NCI-H226 (cell line): ENCODE data around the gene IL17RB.

Experiments used
- DNase-seq: peaks from one replicate; pipeline ENCODE4 v3.0.0-alpha.2; 2015

The IL17RB gene, protein sequence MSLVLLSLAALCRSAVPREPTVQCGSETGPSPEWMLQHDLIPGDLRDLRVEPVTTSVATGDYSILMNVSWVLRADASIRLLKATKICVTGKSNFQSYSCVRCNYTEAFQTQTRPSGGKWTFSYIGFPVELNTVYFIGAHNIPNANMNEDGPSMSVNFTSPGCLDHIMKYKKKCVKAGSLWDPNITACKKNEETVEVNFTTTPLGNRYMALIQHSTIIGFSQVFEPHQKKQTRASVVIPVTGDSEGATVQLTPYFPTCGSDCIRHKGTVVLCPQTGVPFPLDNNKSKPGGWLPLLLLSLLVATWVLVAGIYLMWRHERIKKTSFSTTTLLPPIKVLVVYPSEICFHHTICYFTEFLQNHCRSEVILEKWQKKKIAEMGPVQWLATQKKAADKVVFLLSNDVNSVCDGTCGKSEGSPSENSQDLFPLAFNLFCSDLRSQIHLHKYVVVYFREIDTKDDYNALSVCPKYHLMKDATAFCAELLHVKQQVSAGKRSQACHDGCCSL

DNA sequence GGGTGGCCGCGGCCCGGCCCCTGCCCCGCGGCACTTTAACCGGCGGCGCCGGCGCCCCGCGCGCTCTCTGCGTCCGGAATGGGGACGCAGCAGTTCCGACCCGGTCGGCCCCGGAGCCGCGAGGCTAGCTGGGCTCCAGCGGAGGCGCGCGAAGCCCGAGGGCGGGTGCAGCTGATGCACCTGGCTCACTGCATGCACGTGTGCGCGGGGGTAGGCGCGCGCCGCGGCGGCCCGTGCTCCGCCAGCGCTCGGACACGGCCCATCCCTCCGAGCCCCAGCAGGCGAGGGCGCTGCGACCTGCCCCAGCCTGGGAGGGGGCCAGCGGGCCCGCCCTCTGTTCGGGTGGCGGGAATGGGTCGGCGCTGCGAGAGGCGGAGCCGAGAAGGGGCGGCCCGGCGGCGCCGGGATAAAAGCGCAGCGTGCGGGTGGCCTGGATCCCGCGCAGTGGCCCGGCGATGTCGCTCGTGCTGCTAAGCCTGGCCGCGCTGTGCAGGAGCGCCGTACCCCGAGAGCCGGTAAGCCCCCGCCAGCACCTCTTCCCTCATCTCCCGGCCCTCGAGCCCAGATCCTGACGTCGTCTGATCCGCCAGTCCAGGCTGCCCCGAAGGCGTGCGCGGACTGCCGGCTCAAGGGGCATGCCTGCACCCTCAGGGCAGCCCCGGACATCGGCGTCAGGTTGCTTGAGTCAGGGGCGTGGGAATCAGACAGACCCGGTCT, at the start of gene IL17RB, which contains the start of gene CHDH:
TSS of gene IL17RB (plus strand) at position 435 of the 717 bp plus-strand sequence. CDS start at position 456, 21 bp downstream.
TSS of gene CHDH (minus strand) at position 286 of the 717 bp plus-strand sequence. CDS start 22,411 bp downstream, outside the sequence.
- no peak for DNase-seq

GRCh38 chr3:53798144-53798543, 48.2 kb upstream of the IL17RB start:
- DNase-seq: no peak

- no peak for DNase-seq
Measured at GRCh38 chr3:53799338-53799865, 47.0 kb upstream of the IL17RB start.

GRCh38 chr3:53800041-53800906, 46.1 kb upstream of the IL17RB start:
- DNase-seq: no peak

GRCh38 chr3:53801319-53801718, 45.0 kb upstream of the IL17RB start:
- DNase-seq: no peak

DNA sequence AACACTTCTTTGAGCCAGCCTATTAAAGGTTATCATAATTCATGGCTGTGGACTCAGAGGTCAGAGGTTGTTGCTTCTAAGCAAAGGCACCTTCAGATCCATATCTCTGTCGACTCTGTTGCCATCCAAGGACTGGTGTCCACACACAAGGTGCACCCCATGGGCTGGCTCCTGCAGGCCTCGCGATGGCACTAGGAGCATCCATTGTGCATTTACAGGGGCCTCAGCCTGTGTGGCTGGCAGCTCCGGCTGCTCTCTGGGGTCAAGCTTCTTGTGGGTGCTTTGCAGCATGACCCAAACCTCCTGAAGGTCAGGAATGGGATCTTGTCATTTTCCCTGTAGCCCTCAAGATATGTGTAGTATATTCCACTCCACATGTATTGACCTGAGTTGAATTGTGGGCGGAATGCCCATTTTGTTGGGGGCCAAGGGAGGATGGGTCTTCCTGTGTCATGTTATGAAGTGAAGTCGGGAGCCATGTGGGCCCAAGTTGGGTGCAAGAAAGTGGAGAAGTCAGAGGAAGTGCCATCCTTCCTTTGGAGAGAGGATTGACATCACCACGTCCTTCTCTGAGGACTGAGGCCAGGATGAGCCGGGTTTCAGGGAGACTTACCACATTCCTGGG, 44.0 kb upstream of the IL17RB start:
- DNase-seq: no peak

- no peak for DNase-seq
Measured at GRCh38 chr3:53803124-53803815, 43.1 kb upstream of the IL17RB start.

GRCh38 chr3:53803816-53804695, 42.3 kb upstream of the IL17RB start:
- DNase-seq: no peak

DNA sequence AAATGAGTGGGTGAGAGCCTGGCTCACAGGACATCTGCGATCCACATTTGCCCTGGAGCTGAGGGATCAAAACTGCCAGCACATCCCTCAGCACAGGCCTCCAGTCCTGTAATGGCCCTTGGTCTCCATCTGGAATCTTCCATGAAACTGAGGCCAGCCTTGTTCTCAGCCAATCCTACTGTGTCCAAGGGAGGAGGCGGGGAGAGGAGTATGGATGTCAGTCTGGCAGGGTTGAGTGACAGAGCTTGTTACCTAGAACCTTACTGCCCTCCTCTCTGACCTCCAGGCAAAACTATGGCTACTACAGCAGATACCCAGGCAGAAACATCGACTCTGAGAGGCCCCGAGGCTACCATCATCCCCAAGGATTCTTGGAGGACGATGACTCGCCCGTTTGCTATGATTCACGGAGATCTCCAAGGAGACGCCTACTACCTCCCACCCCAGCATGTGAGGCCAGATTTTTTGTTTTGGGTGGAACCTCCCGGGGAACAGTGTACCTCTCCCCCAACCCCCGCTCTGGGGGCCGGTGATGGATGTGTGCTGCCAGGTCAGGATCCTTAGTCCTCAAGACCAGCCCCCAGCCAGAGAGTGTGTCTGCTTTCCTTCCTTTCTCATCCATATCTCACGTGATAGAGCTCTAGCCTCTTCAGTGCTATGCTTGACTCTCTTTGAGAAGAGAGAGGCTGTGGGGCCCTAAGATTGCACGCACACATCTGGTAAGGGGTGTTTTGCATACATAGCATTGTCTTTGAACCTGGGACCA, 41.5 kb upstream of the IL17RB start:
- peak; percentile 83 for DNase-seq

- no peak for DNase-seq
Measured at GRCh38 chr3:53805463-53806159, 40.8 kb upstream of the IL17RB start.

- DNase-seq: peak; percentile 67
Measured at GRCh38 chr3:53806182-53807116, 39.9 kb upstream of the IL17RB start.

DNA sequence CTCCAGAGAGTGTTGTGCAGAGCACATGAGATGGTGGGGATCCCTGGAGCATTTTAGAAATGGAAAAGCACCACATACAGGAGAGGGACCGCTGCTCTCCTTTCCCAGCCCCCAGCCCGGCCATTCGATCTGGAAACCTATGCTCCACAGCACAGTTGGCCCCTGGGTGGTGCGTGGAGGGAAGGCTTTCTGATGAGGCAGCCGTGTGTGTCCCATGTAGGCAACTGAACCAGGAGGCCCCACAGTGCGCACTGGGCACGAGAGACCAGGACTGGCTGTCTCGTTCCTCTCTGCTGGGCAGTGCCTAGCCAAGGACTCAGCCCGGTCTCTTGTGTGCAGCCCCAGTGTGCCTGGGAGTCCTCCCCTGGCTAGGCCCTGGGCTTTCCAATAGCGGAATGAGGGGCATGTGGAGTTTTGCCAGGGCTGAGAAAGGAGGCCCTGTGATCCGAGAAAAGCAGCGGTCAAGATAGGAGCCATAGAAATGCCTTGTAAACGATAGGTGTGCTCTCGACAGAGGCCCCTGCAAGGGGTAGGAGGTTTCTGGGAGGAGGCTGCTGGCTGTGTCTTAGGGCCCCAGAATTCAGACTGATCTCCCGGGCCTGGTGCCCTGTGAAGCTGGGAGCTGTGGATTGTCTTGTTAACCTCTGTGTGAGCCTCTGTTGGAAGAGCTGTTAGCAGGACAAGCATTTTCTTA, 39.1 kb upstream of the IL17RB start:
- no peak for DNase-seq

DNA sequence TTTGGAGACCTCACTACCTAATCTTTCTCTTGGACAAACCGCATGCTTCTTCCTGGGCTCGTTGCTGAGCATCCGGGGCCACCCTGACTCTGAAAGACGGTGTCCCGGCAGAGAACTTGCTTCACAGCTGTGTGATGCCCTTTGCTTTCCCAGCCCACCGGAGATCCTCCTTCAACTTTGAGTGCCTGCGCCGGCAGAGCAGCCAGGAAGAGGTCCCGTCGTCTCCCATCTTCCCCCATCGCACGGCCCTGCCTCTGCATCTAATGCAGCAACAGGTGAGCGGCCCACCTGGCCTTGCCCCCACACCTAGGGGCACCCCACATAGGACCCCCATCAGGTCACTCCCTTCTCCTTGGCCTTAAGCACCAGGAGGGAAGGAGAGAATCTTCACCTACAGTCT, 37.9 kb upstream of the IL17RB start:
- DNase-seq: no peak

DNA sequence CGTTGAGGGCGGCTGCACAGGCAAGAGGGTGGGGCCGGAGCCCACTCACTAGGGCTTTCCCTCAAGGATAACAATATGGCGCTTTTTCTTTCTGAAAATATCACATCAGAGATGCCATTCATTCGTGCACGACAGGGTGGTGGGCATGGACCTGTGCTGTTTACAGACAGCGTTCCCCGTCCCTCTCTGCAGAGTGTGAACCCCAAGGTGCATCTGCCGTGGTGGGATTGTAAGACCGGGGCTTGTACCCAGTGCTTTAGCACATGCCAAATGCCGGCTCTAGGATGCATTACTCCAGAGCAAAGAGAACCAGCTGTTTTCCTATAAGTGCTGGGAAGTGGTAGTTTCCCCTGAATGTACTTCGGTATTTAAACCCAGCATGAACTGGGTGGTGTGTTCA, 37.1 kb upstream of the IL17RB start:
- no peak for DNase-seq

- DNase-seq: no peak
Measured at GRCh38 chr3:53809764-53810400, 36.5 kb upstream of the IL17RB start.

- DNase-seq: no peak
Measured at GRCh38 chr3:53811143-53811927, 35.0 kb upstream of the IL17RB start.
